NCI-H2196 (cell line): ENCODE results near the gene EPHB1.

Experiments used
- DNase-seq: peaks from one replicate; lab custom pipeline; 2025; ENCODE audit not compliant: unreplicated experiment; lab: John Stamatoyannopoulos, UW

EPHB1 gene

GRCh38 chr3:135272026-135272669, 477.1 kb downstream of the EPHB1 start:
- DNase-seq: peak; percentile 87

- DNase-seq: no peak
These were observed 497.1 kb downstream of the EPHB1 start for GRCh38 chr3:135292162-135292561.

GRCh38 chr3:135301670-135302069, 506.6 kb downstream of the EPHB1 start:
- DNase-seq: no peak

GRCh38 chr3:135304378-135304777, 509.3 kb downstream of the EPHB1 start:
- DNase-seq: no peak
